RWPE1 (cell line): ENCODE results near the gene RALGDS.

Source experiments
- CTCF ChIA-PET: fragments of 350-600 bp; sonication (Branson Sonifier 250); formaldehyde crosslinking; extraction: SDS; loops from one replicate; lab custom pipeline; 2021; lab: Yijun Ruan, JAX
- POLR2A ChIA-PET: fragments of 400-600 bp; formaldehyde crosslinking; extraction: SDS; loops from one replicate; lab custom pipeline; 2020; ENCODE audit warnings: antibody characterized with exemption; ENCODE audit not compliant: low non-redundant PET; lab: Yijun Ruan, JAX
- DNase-seq: peaks from one replicate; pipeline ENCODE4 v3.0.0; 2012; ENCODE audit warnings: low spot score
- H3K27ac ChIP-seq: fragments of 450-650 bp; 2 replicates; pipeline ENCODE4 v1.5.1; 2017
- TF ChIP-seq, protein P1 (sequence below): fragments of 450-650 bp; conservative IDR thresholded peaks from 2 replicates; pipeline ENCODE4 v1.5.1; 2017; ENCODE audit warnings: low read depth, mild to moderate bottlenecking

RALGDS gene

DNA sequence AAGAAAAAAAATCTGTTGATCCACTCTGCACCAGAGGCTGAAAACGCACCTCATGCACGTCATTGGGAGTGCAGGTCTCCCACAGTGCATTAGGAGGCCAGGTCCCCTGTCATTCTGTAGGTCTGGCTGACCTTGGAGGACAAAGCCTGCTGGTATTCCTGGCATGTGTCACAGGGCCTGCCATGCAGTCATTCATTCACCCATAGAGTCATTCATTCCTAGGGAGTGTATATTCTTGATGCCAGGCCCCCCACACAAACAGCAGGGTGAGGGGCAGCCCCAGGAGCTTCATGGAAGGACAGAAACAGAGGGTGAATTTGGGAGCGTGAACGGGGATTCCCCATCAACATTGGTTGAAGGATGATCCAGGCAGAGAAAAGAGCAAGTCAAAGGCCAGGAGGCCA is 40.5 kb upstream of the RALGDS start:
- POLR2A ChIA-PET = no interaction called here
- TF ChIP-seq, protein P1, sequence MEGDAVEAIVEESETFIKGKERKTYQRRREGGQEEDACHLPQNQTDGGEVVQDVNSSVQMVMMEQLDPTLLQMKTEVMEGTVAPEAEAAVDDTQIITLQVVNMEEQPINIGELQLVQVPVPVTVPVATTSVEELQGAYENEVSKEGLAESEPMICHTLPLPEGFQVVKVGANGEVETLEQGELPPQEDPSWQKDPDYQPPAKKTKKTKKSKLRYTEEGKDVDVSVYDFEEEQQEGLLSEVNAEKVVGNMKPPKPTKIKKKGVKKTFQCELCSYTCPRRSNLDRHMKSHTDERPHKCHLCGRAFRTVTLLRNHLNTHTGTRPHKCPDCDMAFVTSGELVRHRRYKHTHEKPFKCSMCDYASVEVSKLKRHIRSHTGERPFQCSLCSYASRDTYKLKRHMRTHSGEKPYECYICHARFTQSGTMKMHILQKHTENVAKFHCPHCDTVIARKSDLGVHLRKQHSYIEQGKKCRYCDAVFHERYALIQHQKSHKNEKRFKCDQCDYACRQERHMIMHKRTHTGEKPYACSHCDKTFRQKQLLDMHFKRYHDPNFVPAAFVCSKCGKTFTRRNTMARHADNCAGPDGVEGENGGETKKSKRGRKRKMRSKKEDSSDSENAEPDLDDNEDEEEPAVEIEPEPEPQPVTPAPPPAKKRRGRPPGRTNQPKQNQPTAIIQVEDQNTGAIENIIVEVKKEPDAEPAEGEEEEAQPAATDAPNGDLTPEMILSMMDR = no peak
- DNase-seq = no peak
- CTCF ChIA-PET = interaction anchor here (0.6 to 1.6 kb wide), 6 partner anchors 10 to 389 kb away, joined by 3 to 8 read pairs (median 4); no protein-coding TSS in a partner anchor
- no peak overlapping the region for H3K27ac ChIP-seq

DNA sequence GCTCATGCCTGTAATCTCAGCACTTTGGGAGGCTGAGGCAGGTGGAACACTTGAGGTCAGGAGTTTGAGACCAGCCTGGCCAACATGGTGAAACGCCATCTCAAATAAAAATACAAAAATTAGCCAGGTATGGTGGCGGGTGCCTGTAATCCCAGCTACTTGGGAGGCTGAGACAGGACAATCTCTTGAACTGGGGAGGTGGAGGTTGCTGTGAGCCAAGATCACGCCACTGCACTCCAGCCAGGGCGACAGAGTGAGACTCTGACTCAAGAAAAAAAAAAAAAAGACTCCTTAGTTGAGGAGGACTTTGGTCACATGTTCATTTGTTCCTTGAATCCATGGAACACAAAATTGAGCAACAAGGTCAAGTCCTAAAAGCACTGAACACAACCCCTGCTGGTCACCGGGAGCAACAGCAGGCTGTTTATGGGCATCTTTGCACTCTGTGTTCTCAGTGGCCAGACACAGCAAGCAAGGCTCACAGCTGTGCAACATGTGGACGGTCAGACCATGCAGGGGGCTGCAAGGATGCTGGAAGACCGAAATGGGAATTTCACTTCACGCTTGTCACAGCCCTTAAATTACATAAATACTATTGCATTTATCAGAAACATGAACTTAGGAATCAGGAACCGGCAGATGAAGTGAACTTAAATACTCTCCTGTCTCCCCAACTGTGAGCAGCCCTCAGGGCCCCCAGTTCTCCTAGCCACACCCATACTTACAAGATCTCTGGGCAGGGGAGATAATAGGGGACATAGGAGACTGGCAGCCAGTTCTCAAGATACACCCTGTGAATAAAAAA is 39.9 kb upstream of the RALGDS start:
- no peak overlapping the region for H3K27ac ChIP-seq
- ChIA-PET POLR2A (no interaction called here), CTCF (interaction anchor here (0.6 to 1.6 kb wide), 12 partner anchors 10 to 1840 kb away, joined by 3 to 8 read pairs (median 4); no protein-coding TSS in a partner anchor)
- TF ChIP-seq, protein P1 = peak; percentile 92
- peak; percentile 89 for DNase-seq

DNA sequence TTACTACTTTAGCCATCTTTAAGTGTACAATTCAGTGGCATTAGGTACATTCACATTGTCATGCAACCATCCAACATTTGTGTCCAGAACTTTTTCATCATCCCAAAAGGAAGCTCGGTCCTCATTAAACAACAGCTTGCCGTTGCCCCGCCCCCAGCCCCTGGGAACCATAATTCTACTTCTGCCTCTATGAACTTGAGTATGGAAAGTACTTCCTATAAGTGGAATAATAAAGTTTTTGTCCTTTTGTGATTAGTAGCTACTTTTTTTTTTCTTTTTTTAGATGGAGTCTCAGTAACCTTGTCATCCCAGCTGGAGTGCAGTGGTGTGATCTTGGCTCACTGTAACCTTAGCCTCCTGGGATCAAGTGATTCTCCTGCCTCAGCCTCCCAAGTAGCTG is 37.7 kb upstream of the RALGDS start:
- TF ChIP-seq, protein P1 = no peak
- POLR2A ChIA-PET = no interaction called here
- no peak for DNase-seq
- H3K27ac ChIP-seq = no peak overlapping the region
- CTCF ChIA-PET = interaction anchor here (0.6 to 3.0 kb wide), 7 partner anchors 11 to 185 kb away, joined by 3 to 15 read pairs (median 3); no protein-coding TSS in a partner anchor

DNA sequence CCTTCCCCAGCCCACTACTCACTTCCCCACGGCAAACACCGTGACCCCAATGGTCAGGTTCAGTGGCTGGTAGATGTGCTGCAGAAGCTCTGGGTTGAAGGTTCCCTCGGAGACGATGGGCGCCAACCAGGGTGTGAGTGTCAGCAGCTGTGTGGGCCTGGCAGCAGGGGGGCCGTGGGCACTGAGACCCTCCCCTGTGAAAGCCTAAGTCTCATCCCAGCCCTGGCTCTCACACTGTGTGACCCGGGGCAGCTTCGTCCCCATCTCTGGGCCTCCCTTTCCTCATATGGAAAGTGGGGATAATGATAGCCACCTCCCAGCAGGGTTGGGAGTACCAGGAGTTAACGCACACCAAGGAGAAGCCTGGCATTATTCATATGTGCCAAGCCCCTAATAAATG is 34.1 kb upstream of the RALGDS start:
- H3K27ac ChIP-seq = no peak overlapping the region
- ChIA-PET POLR2A (no interaction called here), CTCF (interaction anchor here (0.6 to 1.2 kb wide), 3 partner anchors 11 to 59 kb away, joined by 3 read pairs; no protein-coding TSS in a partner anchor)
- TF ChIP-seq, protein P1 = no peak
- no peak for DNase-seq

DNA sequence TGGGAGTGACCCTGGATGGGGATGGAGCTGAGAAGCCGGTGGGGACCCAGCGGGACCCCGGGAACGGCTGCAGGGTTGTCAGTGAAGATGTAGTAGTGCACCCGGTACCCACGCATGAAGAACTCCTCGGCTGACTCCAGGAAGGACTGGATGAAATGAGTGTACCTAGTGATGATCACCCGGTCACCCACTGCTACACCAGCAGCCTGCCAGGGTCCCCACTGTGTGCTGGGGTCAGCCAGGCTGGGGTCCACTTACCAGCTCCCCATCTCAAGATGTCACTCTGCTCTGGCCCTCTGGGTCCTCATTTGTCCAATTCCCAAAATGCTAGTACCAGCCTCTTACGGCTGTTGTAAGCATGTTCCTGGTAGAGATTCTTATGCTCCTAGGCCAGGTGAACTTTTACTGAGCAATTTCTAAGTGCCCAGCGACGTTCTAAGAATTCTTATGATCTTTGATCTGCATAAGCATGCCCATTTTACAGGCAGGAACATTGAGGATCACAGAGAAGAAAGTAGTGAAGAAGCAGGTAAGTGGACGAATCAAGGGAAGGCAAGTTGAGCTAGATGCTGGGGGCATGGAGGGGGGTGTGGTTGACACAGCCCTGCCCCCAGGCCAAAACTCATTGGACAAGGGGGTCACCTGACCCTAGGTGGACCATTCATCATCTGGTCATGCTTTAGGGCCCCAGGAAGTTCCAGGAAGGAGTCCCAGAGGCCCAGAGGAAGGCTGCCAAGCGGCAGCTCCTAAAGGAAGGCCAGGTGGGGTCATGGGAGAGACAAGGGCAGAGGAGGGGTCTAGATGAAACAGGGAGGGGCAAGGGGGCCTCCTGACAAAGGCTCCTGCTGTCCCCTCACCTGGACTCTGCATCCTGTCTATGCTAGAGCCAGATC is 33.3 kb upstream of the RALGDS start:
- DNase-seq = no peak
- TF ChIP-seq, protein P1 = no peak
- CTCF ChIA-PET = interaction anchor here (0.6 kb wide), 2 partner anchors 58 to 162 kb away, joined by 3 read pairs; no protein-coding TSS in a partner anchor
- POLR2A ChIA-PET = interaction anchor here (0.6 kb wide), 1 partner anchor 88 kb away, joined by 3 read pairs; no protein-coding TSS in a partner anchor
- H3K27ac ChIP-seq = no peak overlapping the region
